SK-N-SH (cell line): ENCODE measurements around the gene UNC119. TPM values are rescaled to one million over a fixed set of nuclear protein-coding genes. Genes with fewer than 3 reads are reported as not detected.

Experiments used
- CTCF ChIA-PET: fragments of 300-600, 350-600 bp; formaldehyde crosslinking; extraction: SDS; loops from one replicate; lab custom pipeline; 2021; lab: Yijun Ruan, JAX
- POLR2A ChIA-PET: fragments of 350-600 bp; sonication (Branson Sonifier 250); formaldehyde crosslinking; extraction: SDS; loops from one replicate; lab custom pipeline; 2020; ENCODE audit warnings: antibody characterized with exemption, inconsistent platforms; lab: Yijun Ruan, JAX
- DNase-seq: peaks from one replicate; pipeline ENCODE4 v3.0.0; 2012
- H2AFZ ChIP-seq: fragments of 200-600 bp; sonication (generic); 2 replicates; pipeline ENCODE4 v1.8.1; 2016; ENCODE audit warnings: antibody characterized with exemption, mild to moderate bottlenecking, low read depth
- H3F3A ChIP-seq: fragments of 200-600 bp; sonication (generic); replicated peaks from 2 replicates; pipeline ENCODE3; 2016; ENCODE audit warnings: antibody characterized with exemption, mild to moderate bottlenecking; ENCODE audit not compliant: insufficient read depth
- H3K27ac ChIP-seq, 2 experiments: fragments of 200-500 bp in 1 of 2; fragments of 200-600 bp in 1 of 2; sonication (Bioruptor generic) in 1 of 2; sonication (generic), shearing (Covaris generic) in 1 of 2; 2 replicates each; pipeline versions ENCODE4 v1.5.1 to v1.6.1; 2014 to 2016; ENCODE audit warnings: low read depth in 2 of 2, inconsistent platforms in 1 of 2, low read length in 1 of 2, mild to moderate bottlenecking in 1 of 2, mixed read lengths in 1 of 2
- H3K27me3 ChIP-seq: fragments of 200-600 bp; sonication (generic), shearing (Covaris generic); 2 replicates; pipeline ENCODE4 v1.6.1; 2016; ENCODE audit warnings: mixed run types; ENCODE audit not compliant: insufficient read depth
- H3K36me3 ChIP-seq, 2 experiments: fragments of 200-500 bp in 1 of 2; fragments of 200-600 bp in 1 of 2; sonication (Bioruptor generic) in 1 of 2; sonication (generic) in 1 of 2; replicated peaks in 1 of 2; 2 replicates each; pipeline versions ENCODE3 to v1.5.1; 2014 to 2016; ENCODE audit warnings: low read length in 1 of 2, mild to moderate bottlenecking in 1 of 2; ENCODE audit not compliant: insufficient read depth in 2 of 2, control insufficient read depth in 1 of 2
- H3K4me1 ChIP-seq, 2 experiments: fragments of 200-500 bp in 1 of 2; fragments of 200-600 bp in 1 of 2; sonication (Bioruptor generic) in 1 of 2; sonication (generic), shearing (Covaris generic) in 1 of 2; 2 replicates each; pipeline versions ENCODE4 v1.5.1 to v1.6.1; 2014 to 2016; ENCODE audit warnings: low read depth in 1 of 2, low read length in 1 of 2, mixed run types in 1 of 2; ENCODE audit not compliant: insufficient read depth in 2 of 2, control insufficient read depth in 1 of 2
- H3K4me2 ChIP-seq: fragments of 200-600 bp; sonication (generic), shearing (Covaris generic); 2 replicates; pipeline ENCODE4 v1.6.1; 2017; ENCODE audit warnings: mixed run types
- H3K4me3 ChIP-seq, 2 experiments: fragments of 200-500 bp in 1 of 2; fragments of 200-600 bp in 1 of 2; sonication (Bioruptor generic) in 1 of 2; sonication (generic), shearing (Covaris generic) in 1 of 2; 2 replicates each; pipeline versions ENCODE4 v1.5.1 to v1.8.1; 2014 to 2016; ENCODE audit warnings: low read depth in 2 of 2, inconsistent platforms in 1 of 2, low read length in 1 of 2, mild to moderate bottlenecking in 1 of 2, mixed read lengths in 1 of 2, moderate library complexity in 1 of 2
- H3K79me2 ChIP-seq: fragments of 200-600 bp; sonication (generic); 2 replicates; pipeline ENCODE4 v1.8.1; 2017; ENCODE audit warnings: mild to moderate bottlenecking; ENCODE audit not compliant: insufficient read depth
- H3K9ac ChIP-seq: fragments of 200-600 bp; sonication (generic); 2 replicates; pipeline ENCODE4 v1.6.1; 2017; ENCODE audit warnings: mixed run types
- H3K9me2 ChIP-seq: fragments of 200-600 bp; sonication (generic); 2 replicates; pipeline ENCODE4 v1.6.1; 2017; ENCODE audit warnings: mixed run types
- H3K9me3 ChIP-seq: fragments of 200-600 bp; sonication (generic); 2 replicates; pipeline ENCODE4 v1.6.1; 2017; ENCODE audit warnings: mixed run types, mild to moderate bottlenecking, moderate library complexity
- H4K20me1 ChIP-seq: fragments of 200-600 bp; sonication (generic); 2 replicates; pipeline ENCODE4 v1.6.1; 2017; ENCODE audit warnings: mild to moderate bottlenecking, mixed run types; ENCODE audit not compliant: insufficient read depth
- CTCF ChIP-seq: fragments of 200-600 bp; sonication (generic); IDR thresholded peaks from 2 replicates; pipeline ENCODE4 v1.6.1; 2017; ENCODE audit warnings: antibody characterized with exemption, mild to moderate bottlenecking, moderate library complexity
- ELF1 ChIP-seq: IDR thresholded peaks from 2 replicates; pipeline ENCODE4 v1.4.0; 2012
- FOXJ3 ChIP-seq: sonication (generic); formaldehyde crosslinking; IDR thresholded peaks from 2 replicates; pipeline ENCODE4 v1.5.1; 2020; ENCODE audit warnings: mild to moderate bottlenecking, missing genetic modification reagents
- GATA2 ChIP-seq: sonication (generic); formaldehyde crosslinking; IDR thresholded peaks from 2 replicates; pipeline ENCODE4 v1.5.0; 2020; ENCODE audit warnings: mild to moderate bottlenecking, missing genetic modification reagents
- POLR2AphosphoS5 ChIP-seq: IDR thresholded peaks from 2 replicates; pipeline ENCODE4 v1.6.1; 2012; ENCODE audit warnings: low read depth, low read length
- RAD21 ChIP-seq: IDR thresholded peaks from 2 replicates; pipeline ENCODE4 v1.6.1; 2012; ENCODE audit warnings: mild to moderate bottlenecking, low read length
- REST ChIP-seq: IDR thresholded peaks from 2 replicates; pipeline ENCODE4 v1.6.1; 2012; ENCODE audit warnings: mild to moderate bottlenecking, low read depth, low read length, moderate library complexity
- RFX5 ChIP-seq: IDR thresholded peaks from 2 replicates; pipeline ENCODE4 v1.6.1; 2012; ENCODE audit warnings: mild to moderate bottlenecking, improper control_type of control experiment, low read length
- RXRA ChIP-seq: IDR thresholded peaks from 2 replicates; pipeline ENCODE4 v1.4.0; 2012; ENCODE audit warnings: low read depth, mild to moderate bottlenecking, borderline replicate concordance
- SMC3 ChIP-seq: IDR thresholded peaks from 2 replicates; pipeline ENCODE4 v1.6.1; 2012; ENCODE audit warnings: low read depth, low read length, improper control_type of control experiment
- TCF12 ChIP-seq: IDR thresholded peaks from 2 replicates; pipeline ENCODE4 v1.4.0; 2012
- TEAD4 ChIP-seq: IDR thresholded peaks from 2 replicates; pipeline ENCODE4 v1.4.0; 2012; ENCODE audit warnings: mild to moderate bottlenecking, borderline replicate concordance; ENCODE audit not compliant: insufficient read depth
- USF2 ChIP-seq: fragments of 150-350 bp; IDR thresholded peaks from 2 replicates; pipeline ENCODE4 v1.6.1; 2017; ENCODE audit warnings: antibody characterized with exemption, low read length, low read depth, borderline replicate concordance
- YY1 ChIP-seq: IDR thresholded peaks from 2 replicates; pipeline ENCODE4 v1.4.0; 2012; ENCODE audit warnings: low read depth, mild to moderate bottlenecking
- WGBS: methylation state at CpG from one replicate; pipeline ENCODE4 v1.1.6; 2017; ENCODE audit warnings: low lambda C conversion rate; 5-methylcytosine and 5-hydroxymethylcytosine counted together
- polyA plus RNA-seq, 3 experiments: library from polyadenylated mRNA; depleted of rRNA; stranded (reverse); fragments of >200 nt; gene quantifications; 2 replicates each; pipeline ENCODE4 v1.2.3, GENCODE V29; 2012

UNC119 gene
- polyA plus RNA-seq, 1 of the 3 experiments (the other 2 are of a cell fraction) = 89.9 TPM

GRCh38 chr17:28528327-28529012 is 24.0 kb downstream of the UNC119 start:
- no peak overlapping the region for H3K4me3 ChIP-seq

GRCh38 chr17:28527859-28528258 is 24.6 kb downstream of the UNC119 start:
- ChIA-PET CTCF (interaction anchor here (1.4 to 3.0 kb wide), 3 partner anchors 13 to 33 kb away, joined by 4 to 15 read pairs (median 13); no protein-coding TSS in a partner anchor), POLR2A (no interaction called here)
- H3K27ac ChIP-seq = no peak overlapping the region
- H3K4me2 ChIP-seq = no peak overlapping the region
- no peak overlapping the region for H2AFZ ChIP-seq
- no peaks in the 10 kb centered on the region for H3F3A ChIP-seq
- no peak overlapping the region for H3K9ac ChIP-seq
- no peaks in the 10 kb centered on the region for H3K79me2 ChIP-seq
- no peaks in the 10 kb centered on the region for H3K9me3 ChIP-seq
- 92% methylated on average over 2 of the region's 2 CpGs for WGBS
- TF ChIP-seq GATA2 (CRISPR knock-in tag) (no peak), RAD21 (no peak), YY1 (no peak), POLR2AphosphoS5 (no peak), USF2 (no peak), CTCF (no peak), REST (no peak), ELF1 (no peak), FOXJ3 (CRISPR knock-in tag) (no peak), TEAD4 (no peak), RXRA (no peak), TCF12 (no peak)
- TF ChIP-seq, all 33 proteins: peak for 0
- no peaks in the 10 kb centered on the region for H3K9me2 ChIP-seq
- H3K4me3 ChIP-seq = no peak overlapping the region
- no peaks in the 10 kb centered on the region for H4K20me1 ChIP-seq
- H3K4me1 ChIP-seq = peaks cover 0 to 6% of the 10 kb centered on the region in 2 experiments; a peak in 1 of 4 replicates
- peaks cover 10% of the 10 kb centered on the region; the same call in 1 of the 2 replicates for H3K27me3 ChIP-seq
- H3K36me3 ChIP-seq = no peaks in the 10 kb centered on the region
- no peak for DNase-seq

More at GRCh38 chr17:28528327-28529012, 24.0 kb downstream of the UNC119 start:
- no peak overlapping the region for H3K9ac ChIP-seq
- no peaks in the 10 kb centered on the region for H3F3A ChIP-seq
- no peak overlapping the region for H3K27ac ChIP-seq
- no peaks in the 10 kb centered on the region for H3K9me2 ChIP-seq
- no peaks in the 10 kb centered on the region for H4K20me1 ChIP-seq
- H3K9me3 ChIP-seq = no peaks in the 10 kb centered on the region
- DNase-seq = no peak
- H3K4me1 ChIP-seq = peaks cover 0 to 6% of the 10 kb centered on the region in 2 experiments; a peak in 1 of 4 replicates
- POLR2A ChIA-PET = no interaction called here
- TF ChIP-seq SMC3 (no peak), RAD21 (no peak), CTCF (no peak), RFX5 (no peak), RXRA (no peak)
- H3K4me2 ChIP-seq = no peak overlapping the region
- H2AFZ ChIP-seq = no peak overlapping the region
- peaks cover 10% of the 10 kb centered on the region; the same call in 1 of the 2 replicates for H3K27me3 ChIP-seq
- H3K79me2 ChIP-seq = no peaks in the 10 kb centered on the region
- CTCF ChIA-PET = interaction anchor here (1.4 to 3.0 kb wide), 2 partner anchors 12 to 33 kb away, joined by 4 to 15 read pairs; no protein-coding TSS in a partner anchor
- 74% methylated on average over 8 of the region's 9 CpGs for WGBS
- no peaks in the 10 kb centered on the region for H3K36me3 ChIP-seq
